ENCODE data around the gene PAM.

The PAM gene

GRCh38 chr5:102766295-102767090, 11.4 kb downstream of the PAM start:
- ATAC-seq: no peak
- TF ChIP-seq TSHZ2 (CRISPR knock-in tag; IDR thresholded peaks at IDR 0.05) (no peak), ZFP3 (CRISPR knock-in tag; IDR thresholded peaks at IDR 0.05) (no peak), PATZ1 (CRISPR knock-in tag; IDR thresholded peaks at IDR 0.05; ENCODE audit: borderline replicate concordance) (no peak), ISL1 (CRISPR knock-in tag; IDR thresholded peaks at IDR 0.05) (no peak), GLIS3 (CRISPR knock-in tag; IDR thresholded peaks at IDR 0.05) (no peak), ZC3H10 (CRISPR knock-in tag; IDR thresholded peaks at IDR 0.05) (no peak), ZFP30 (CRISPR knock-in tag; IDR thresholded peaks at IDR 0.05) (no peak), SNAI2 (CRISPR knock-in tag; IDR thresholded peaks at IDR 0.05) (no peak), PPARA (CRISPR knock-in tag; IDR thresholded peaks at IDR 0.05; ENCODE audit: borderline replicate concordance) (no peak), TCF4 (CRISPR knock-in tag; IDR thresholded peaks at IDR 0.05; ENCODE audit: borderline replicate concordance) (no peak), OSR1 (CRISPR knock-in tag; IDR thresholded peaks at IDR 0.05) (no peak), ZNF565 (CRISPR knock-in tag; conservative IDR thresholded peaks at IDR 0.05; ENCODE audit: low read depth) (no peak), RARB (CRISPR knock-in tag; IDR thresholded peaks at IDR 0.05) (no peak), POU6F1 (CRISPR knock-in tag; IDR thresholded peaks at IDR 0.05; ENCODE audit: borderline replicate concordance, low read depth) (no peak), CSDC2 (CRISPR knock-in tag; IDR thresholded peaks at IDR 0.05) (no peak)
- TF ChIP-seq, protein P1, sequence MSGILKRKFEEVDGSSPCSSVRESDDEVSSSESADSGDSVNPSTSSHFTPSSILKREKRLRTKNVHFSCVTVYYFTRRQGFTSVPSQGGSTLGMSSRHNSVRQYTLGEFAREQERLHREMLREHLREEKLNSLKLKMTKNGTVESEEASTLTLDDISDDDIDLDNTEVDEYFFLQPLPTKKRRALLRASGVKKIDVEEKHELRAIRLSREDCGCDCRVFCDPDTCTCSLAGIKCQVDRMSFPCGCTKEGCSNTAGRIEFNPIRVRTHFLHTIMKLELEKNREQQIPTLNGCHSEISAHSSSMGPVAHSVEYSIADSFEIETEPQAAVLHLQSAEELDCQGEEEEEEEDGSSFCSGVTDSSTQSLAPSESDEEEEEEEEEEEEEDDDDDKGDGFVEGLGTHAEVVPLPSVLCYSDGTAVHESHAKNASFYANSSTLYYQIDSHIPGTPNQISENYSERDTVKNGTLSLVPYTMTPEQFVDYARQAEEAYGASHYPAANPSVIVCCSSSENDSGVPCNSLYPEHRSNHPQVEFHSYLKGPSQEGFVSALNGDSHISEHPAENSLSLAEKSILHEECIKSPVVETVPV (CRISPR knock-in tag; IDR thresholded peaks at IDR 0.05): no peak
- TF ChIP-seq, protein P2, sequence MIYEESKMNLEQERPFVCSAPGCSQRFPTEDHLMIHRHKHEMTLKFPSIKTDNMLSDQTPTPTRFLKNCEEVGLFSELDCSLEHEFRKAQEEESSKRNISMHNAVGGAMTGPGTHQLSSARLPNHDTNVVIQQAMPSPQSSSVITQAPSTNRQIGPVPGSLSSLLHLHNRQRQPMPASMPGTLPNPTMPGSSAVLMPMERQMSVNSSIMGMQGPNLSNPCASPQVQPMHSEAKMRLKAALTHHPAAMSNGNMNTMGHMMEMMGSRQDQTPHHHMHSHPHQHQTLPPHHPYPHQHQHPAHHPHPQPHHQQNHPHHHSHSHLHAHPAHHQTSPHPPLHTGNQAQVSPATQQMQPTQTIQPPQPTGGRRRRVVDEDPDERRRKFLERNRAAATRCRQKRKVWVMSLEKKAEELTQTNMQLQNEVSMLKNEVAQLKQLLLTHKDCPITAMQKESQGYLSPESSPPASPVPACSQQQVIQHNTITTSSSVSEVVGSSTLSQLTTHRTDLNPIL (CRISPR knock-in tag; IDR thresholded peaks at IDR 0.05; ENCODE audit: low read depth): no peak

DNA sequence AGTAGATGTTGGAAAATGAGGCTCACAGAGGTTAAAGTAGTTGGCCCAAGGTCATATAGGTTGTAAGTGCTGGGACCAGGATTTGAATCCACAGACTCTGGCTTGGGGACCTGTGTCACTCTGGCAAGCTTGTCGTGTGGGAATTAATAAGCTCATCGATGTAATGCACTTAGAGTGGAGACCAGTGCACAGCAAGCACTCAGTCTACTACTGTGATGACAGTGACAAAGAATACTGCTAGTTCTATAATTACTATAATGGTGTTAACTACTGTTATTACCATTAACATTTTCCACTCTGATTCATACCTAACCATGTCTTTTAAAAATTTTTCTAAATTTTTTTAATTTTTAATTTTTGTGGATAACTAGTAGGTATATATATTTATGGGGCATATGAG, 12.8 kb downstream of the PAM start:
- no peak for ATAC-seq
- TF ChIP-seq ZFP30 (CRISPR knock-in tag; IDR thresholded peaks at IDR 0.05): no peak
- TF ChIP-seq ESRRG (CRISPR knock-in tag; IDR thresholded peaks at IDR 0.05): no peak
- TF ChIP-seq, protein P1 (CRISPR knock-in tag; IDR thresholded peaks at IDR 0.05): no peak
- no peak for TF ChIP-seq CSDC2 (CRISPR knock-in tag; IDR thresholded peaks at IDR 0.05)
- no peak for TF ChIP-seq PATZ1 (CRISPR knock-in tag; IDR thresholded peaks at IDR 0.05; ENCODE audit: borderline replicate concordance)
- no peak for TF ChIP-seq ARNTL (CRISPR knock-in tag; IDR thresholded peaks at IDR 0.05; ENCODE audit: borderline replicate concordance, low read depth)
- no peak for TF ChIP-seq ZNF70 (CRISPR knock-in tag; IDR thresholded peaks at IDR 0.05)
- no peak for TF ChIP-seq ZNF565 (CRISPR knock-in tag; conservative IDR thresholded peaks at IDR 0.05; ENCODE audit: low read depth)
- TF ChIP-seq ZNF8 (CRISPR knock-in tag; IDR thresholded peaks at IDR 0.05): no peak
- TF ChIP-seq SNAI2 (CRISPR knock-in tag; IDR thresholded peaks at IDR 0.05): no peak
- no peak for TF ChIP-seq POU6F1 (CRISPR knock-in tag; IDR thresholded peaks at IDR 0.05; ENCODE audit: borderline replicate concordance, low read depth)
- no peak for TF ChIP-seq TOX (CRISPR knock-in tag; IDR thresholded peaks at IDR 0.05; ENCODE audit: borderline replicate concordance)
- TF ChIP-seq GLIS3 (CRISPR knock-in tag; IDR thresholded peaks at IDR 0.05): no peak
- TF ChIP-seq TCF4 (CRISPR knock-in tag; IDR thresholded peaks at IDR 0.05; ENCODE audit: borderline replicate concordance): no peak
- TF ChIP-seq, protein P2 (CRISPR knock-in tag; IDR thresholded peaks at IDR 0.05; ENCODE audit: low read depth): no peak

Data from SK-N-SH treated with all-trans-retinoic acid at 6 μM for 48 hours (cell line).